HL-60 (cell line): ENCODE data around the gene MANBA.
"Not testable (repeated sequence)": the region's sequence is repeated elsewhere in the genome, so short reads cannot be mapped to it uniquely, and the experiment has no call there.

Source experiments
- DNase-seq, 2 experiments: peaks; one replicate each; pipeline ENCODE4 v3.0.0-alpha.2; 2010 to 2020; ENCODE audit warnings: low read depth in 1 of 2, low spot score in 1 of 2
- H3K27ac ChIP-seq: fragments of 250-450 bp; sonication (Bioruptor Pico); replicated peaks from 2 replicates; pipeline ENCODE4 v1.5.1; 2020; ENCODE audit warnings: mild to moderate bottlenecking, moderate library complexity
- H3K27me3 ChIP-seq: fragments of 250-450 bp; sonication (Bioruptor Pico); 2 replicates; pipeline ENCODE4 v1.5.1; 2021; ENCODE audit warnings: mild to moderate bottlenecking, moderate library complexity; ENCODE audit not compliant: insufficient read depth, poor library complexity, severe bottlenecking
- H3K4me3 ChIP-seq: replicated peaks from 2 replicates; pipeline ENCODE4 v1.5.1; 2011; ENCODE audit warnings: mild to moderate bottlenecking, control low read depth, low read length; ENCODE audit not compliant: insufficient read depth
- GABPA ChIP-seq: IDR thresholded peaks from 2 replicates; pipeline ENCODE4 v1.6.1; 2012; ENCODE audit warnings: low read depth
- POLR2AphosphoS5 ChIP-seq: IDR thresholded peaks from 2 replicates; pipeline ENCODE4 v1.6.1; 2012; ENCODE audit warnings: low read depth
- SPI1 ChIP-seq: IDR thresholded peaks from 2 replicates; pipeline ENCODE4 v1.6.1; 2012; ENCODE audit warnings: low read depth, mild to moderate bottlenecking, borderline replicate concordance
- TF ChIP-seq, protein P1 (sequence below): IDR thresholded peaks from one replicate; pipeline ENCODE4 v1.5.1; 2011; ENCODE audit warnings: low read length, control low read depth, inconsistent platforms; ENCODE audit not compliant: insufficient read depth
- TF ChIP-seq, protein P2 (sequence below): IDR thresholded peaks from 2 replicates; pipeline ENCODE4 v1.6.1; 2012; ENCODE audit warnings: low read depth; ENCODE audit not compliant: insufficient replicate concordance

Gene MANBA

DNA sequence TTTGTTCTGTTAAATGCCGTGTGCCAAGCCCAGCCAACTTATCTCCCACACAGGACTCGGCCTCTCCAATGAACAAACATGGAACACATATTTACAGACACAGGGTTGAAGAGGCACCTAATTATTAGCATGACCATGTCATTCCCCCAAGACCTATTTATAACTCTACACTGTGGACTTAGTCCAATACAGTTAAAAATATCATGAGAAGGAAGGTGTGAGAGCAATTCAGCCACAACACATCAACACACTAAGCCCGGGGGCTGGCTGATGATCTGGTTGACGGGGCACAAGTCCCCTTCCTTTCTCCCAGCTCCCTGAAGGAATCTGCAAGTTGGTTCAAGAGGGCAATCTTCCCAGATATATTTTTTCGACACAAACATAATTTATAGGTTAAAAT, 28.1 kb downstream of the MANBA start:
- TF ChIP-seq GABPA: no peak
- TF ChIP-seq POLR2AphosphoS5: no peak
- TF ChIP-seq, protein P1, sequence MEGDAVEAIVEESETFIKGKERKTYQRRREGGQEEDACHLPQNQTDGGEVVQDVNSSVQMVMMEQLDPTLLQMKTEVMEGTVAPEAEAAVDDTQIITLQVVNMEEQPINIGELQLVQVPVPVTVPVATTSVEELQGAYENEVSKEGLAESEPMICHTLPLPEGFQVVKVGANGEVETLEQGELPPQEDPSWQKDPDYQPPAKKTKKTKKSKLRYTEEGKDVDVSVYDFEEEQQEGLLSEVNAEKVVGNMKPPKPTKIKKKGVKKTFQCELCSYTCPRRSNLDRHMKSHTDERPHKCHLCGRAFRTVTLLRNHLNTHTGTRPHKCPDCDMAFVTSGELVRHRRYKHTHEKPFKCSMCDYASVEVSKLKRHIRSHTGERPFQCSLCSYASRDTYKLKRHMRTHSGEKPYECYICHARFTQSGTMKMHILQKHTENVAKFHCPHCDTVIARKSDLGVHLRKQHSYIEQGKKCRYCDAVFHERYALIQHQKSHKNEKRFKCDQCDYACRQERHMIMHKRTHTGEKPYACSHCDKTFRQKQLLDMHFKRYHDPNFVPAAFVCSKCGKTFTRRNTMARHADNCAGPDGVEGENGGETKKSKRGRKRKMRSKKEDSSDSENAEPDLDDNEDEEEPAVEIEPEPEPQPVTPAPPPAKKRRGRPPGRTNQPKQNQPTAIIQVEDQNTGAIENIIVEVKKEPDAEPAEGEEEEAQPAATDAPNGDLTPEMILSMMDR: no peak
- TF ChIP-seq, protein P2, sequence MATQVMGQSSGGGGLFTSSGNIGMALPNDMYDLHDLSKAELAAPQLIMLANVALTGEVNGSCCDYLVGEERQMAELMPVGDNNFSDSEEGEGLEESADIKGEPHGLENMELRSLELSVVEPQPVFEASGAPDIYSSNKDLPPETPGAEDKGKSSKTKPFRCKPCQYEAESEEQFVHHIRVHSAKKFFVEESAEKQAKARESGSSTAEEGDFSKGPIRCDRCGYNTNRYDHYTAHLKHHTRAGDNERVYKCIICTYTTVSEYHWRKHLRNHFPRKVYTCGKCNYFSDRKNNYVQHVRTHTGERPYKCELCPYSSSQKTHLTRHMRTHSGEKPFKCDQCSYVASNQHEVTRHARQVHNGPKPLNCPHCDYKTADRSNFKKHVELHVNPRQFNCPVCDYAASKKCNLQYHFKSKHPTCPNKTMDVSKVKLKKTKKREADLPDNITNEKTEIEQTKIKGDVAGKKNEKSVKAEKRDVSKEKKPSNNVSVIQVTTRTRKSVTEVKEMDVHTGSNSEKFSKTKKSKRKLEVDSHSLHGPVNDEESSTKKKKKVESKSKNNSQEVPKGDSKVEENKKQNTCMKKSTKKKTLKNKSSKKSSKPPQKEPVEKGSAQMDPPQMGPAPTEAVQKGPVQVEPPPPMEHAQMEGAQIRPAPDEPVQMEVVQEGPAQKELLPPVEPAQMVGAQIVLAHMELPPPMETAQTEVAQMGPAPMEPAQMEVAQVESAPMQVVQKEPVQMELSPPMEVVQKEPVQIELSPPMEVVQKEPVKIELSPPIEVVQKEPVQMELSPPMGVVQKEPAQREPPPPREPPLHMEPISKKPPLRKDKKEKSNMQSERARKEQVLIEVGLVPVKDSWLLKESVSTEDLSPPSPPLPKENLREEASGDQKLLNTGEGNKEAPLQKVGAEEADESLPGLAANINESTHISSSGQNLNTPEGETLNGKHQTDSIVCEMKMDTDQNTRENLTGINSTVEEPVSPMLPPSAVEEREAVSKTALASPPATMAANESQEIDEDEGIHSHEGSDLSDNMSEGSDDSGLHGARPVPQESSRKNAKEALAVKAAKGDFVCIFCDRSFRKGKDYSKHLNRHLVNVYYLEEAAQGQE: no peak
- no peak for TF ChIP-seq SPI1
- DNase-seq: no peak
- no peaks in the 10 kb centered on the region for H3K27me3 ChIP-seq
- H3K27ac ChIP-seq: no peak overlapping the region
- H3K4me3 ChIP-seq: no peak overlapping the region

DNA sequence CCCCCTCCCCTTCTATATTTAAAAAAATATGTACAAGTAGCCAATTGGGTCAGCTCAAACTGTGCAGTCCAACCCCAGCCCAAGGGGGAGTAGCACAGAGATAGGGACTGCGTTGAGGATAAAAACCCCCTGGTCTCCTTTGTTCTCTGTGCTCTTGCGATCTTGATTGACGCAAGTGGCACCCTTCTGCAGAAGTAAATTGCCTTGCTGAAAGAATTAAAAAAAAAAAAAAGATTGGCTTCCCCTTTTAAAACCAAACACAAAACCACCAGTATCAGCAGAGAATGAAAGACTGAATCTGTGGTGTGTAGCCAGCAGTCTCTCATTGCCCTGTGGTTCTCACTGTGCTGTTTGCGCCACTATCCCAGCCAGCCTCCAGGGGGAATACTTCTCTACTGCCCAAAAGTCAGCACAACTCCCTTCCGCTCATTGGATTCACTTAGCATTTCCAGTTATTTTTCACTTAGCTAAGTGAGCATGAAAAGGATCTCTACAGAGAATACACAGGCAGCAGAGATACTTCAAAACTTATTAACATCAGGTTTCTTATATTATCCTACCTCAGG, 29.7 kb downstream of the MANBA start:
- Histone ChIP-seq H3K27ac (no peak overlapping the region), H3K27me3 (no peaks in the 10 kb centered on the region), H3K4me3 (no peak overlapping the region)
- TF ChIP-seq POLR2AphosphoS5 (no peak), GABPA (no peak), SPI1 (no peak)
- TF ChIP-seq, protein P2: no peak
- TF ChIP-seq, protein P1: no peak
- DNase-seq: peak in 1 of 2 experiments; percentile 19

DNA sequence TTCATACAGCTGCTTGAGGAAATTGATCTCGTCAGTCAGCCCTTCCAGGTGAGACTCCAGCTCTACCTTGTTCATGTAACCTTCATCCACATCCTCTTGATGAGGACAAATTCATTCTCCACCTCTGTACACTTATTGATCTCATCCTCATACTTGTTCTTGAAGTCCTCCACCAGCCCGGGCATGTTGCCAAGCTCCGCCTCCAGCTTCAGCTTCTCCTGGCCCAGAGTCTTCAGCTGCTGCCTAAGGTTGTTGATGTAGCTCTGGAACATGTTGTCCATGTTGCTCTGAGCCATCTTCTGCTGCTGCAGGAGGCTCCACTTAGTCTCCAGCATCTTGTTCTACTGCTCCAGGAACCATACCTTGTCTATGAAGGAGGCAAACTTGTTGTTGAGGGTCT, 31.3 kb downstream of the MANBA start:
- H3K27me3 ChIP-seq, H3K27ac ChIP-seq, H3K4me3 ChIP-seq, DNase-seq: not testable (repeated sequence)

DNA sequence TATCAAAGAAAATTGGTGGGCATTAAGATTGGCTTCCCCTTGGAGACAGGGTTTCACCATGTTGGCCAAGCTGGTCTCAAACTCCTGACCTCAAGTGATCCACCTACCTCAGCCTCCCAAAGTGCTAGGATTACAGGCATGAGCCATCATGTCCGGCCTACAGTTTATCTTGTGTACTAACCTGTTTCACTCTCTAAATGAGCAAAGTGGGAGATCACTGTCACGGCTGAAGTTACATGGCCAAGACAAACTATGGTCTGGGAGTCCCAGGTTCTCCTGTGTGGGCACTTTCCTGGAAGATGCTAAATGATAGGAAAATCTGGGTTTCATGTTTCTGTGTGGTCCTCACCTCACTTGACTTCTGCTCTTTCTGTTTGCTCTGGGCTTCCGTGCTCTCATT, 33.8 kb downstream of the MANBA start:
- not testable (repeated sequence) for H3K4me3 ChIP-seq, H3K27ac ChIP-seq, H3K27me3 ChIP-seq, DNase-seq

DNA sequence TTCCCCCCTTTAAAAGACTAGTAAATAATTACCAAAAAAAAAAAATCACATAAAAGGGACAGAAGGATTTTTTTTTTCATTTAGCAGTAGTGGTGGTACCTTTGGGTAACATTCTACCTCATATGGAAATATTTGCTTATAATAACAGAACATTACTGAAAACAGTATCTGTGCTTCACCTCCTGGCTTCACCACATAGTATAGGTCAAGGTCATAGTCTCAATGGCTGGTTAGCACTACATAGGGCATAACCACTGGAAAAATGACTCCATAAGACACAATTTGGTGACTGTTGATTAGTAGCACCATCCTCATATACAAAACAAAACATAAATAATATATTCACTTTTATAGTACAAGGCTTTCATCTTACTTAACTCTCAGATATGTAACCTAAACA, 34.7 kb downstream of the MANBA start:
- no peak overlapping the region for H3K27ac ChIP-seq
- TF ChIP-seq, protein P1: no peak
- TF ChIP-seq, protein P2: no peak
- TF ChIP-seq SPI1 (no peak), GABPA (no peak)
- no peak for DNase-seq
- no peaks in the 10 kb centered on the region for H3K27me3 ChIP-seq
- no peak overlapping the region for H3K4me3 ChIP-seq
